Vagina (tissue), 2 donors: ENCODE data around the gene LRRC31.

ENCODE experiments used
- POLR2A ChIP-seq, 2 donors: fragments of 450-650 bp; IDR thresholded peaks; one replicate each; pipeline ENCODE4 v1.6.1; 2017; ENCODE audit warnings: antibody characterized with exemption in 2 of 2, mild to moderate bottlenecking in 2 of 2, moderate library complexity in 2 of 2
- TF ChIP-seq, protein P1 (sequence below), 3 experiments: fragments of 450-650 bp in 2 of 3; fragments of 200-600 bp in 1 of 3; sonication (generic) in 1 of 3; IDR thresholded peaks; one replicate each; pipeline ENCODE4 v1.5.1; 2017 to 2019; ENCODE audit warnings: antibody characterized with exemption in 3 of 3, mild to moderate bottlenecking in 2 of 3, moderate library complexity in 2 of 3

DNA sequence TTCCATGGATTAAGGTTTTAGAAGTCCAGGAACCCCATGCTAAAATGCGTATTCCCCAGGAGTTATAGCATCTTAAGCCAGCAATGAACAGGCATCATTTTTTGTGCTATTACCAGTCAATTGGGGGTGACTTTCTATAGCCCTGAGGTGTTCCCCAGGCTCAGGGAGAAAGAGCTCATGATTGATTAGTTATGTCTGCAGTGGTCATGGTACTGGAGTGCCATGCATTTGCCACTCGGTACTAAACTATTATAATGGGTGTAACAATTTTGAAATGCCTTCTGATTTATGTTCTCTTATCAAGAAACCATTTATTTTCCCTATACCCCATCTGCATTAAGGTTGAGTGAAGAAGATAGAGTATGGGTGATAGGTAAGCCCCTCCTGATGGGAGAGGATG lies 11.9 kb downstream of the LRRC31 start:
- TF ChIP-seq, protein P1, sequence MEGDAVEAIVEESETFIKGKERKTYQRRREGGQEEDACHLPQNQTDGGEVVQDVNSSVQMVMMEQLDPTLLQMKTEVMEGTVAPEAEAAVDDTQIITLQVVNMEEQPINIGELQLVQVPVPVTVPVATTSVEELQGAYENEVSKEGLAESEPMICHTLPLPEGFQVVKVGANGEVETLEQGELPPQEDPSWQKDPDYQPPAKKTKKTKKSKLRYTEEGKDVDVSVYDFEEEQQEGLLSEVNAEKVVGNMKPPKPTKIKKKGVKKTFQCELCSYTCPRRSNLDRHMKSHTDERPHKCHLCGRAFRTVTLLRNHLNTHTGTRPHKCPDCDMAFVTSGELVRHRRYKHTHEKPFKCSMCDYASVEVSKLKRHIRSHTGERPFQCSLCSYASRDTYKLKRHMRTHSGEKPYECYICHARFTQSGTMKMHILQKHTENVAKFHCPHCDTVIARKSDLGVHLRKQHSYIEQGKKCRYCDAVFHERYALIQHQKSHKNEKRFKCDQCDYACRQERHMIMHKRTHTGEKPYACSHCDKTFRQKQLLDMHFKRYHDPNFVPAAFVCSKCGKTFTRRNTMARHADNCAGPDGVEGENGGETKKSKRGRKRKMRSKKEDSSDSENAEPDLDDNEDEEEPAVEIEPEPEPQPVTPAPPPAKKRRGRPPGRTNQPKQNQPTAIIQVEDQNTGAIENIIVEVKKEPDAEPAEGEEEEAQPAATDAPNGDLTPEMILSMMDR (IDR thresholded peaks at IDR 0.05), result no peak
- TF ChIP-seq POLR2A (IDR thresholded peaks at IDR 0.05), result no peak
